ENCODE measurements around the gene EFL1. TPM values are rescaled to one million over a fixed set of nuclear protein-coding genes. Genes with fewer than 3 reads are reported as not detected.

EFL1 gene
- total RNA-seq, 2 experiments from 2014 or later, result 25.1 to 25.7 TPM

GRCh38 chr15:82093774-82094211 lies 168.7 kb downstream of the EFL1 start:
- Histone ChIP-seq H3K36me3 (ENCODE audit: insufficient read depth, low read length) (no peaks in the 10 kb centered on the region), H3K79me2 (ENCODE audit: insufficient read depth, low read depth, low read length) (no peaks in the 10 kb centered on the region), H3K27ac (ENCODE audit: low read depth, low read length, poor library complexity, severe bottlenecking) (no peak overlapping the region), H4K20me1 (ENCODE audit: insufficient read depth, low read length) (no peaks in the 10 kb centered on the region), H2AFZ (ENCODE audit: low read length) (no peak overlapping the region), H3K9me2 (ENCODE audit: insufficient read depth, low read length) (no peaks in the 10 kb centered on the region), H3K9me3 (ENCODE audit: low read length) (no peaks in the 10 kb centered on the region), H3K4me1 (ENCODE audit: insufficient read depth, low read length, poor library complexity, severe bottlenecking) (no peaks in the 10 kb centered on the region), H3K4me3 (ENCODE audit: low read depth, low read length, poor library complexity, severe bottlenecking) (no peak overlapping the region), H3K4me2 (ENCODE audit: low read length) (no peak overlapping the region)
- CTCF ChIA-PET (ENCODE audit: unreplicated experiment), result no interaction called here
- POLR2A ChIA-PET, result no interaction called here
- TF ChIP-seq EZH2phosphoT487 (IDR thresholded peaks at IDR 0.05; ENCODE audit: borderline replicate concordance, low read depth, low read length), result no peak
- TF ChIP-seq CTCF (conservative IDR thresholded peaks at IDR 0.05; ENCODE audit: low read length), result no peak
- no peak for DNase-seq (ENCODE audit: low spot score)
- no TSS peak for BruUV-seq (replicated peaks)
- intact Hi-C loops (cut with micrococcal nuclease; ENCODE audit: unreplicated experiment), result no loop called here

GRCh38 chr15:82093325-82093724 lies 169.2 kb downstream of the EFL1 start:
- no peak overlapping the region for H3K4me3 ChIP-seq (ENCODE audit: low read depth, low read length, poor library complexity, severe bottlenecking)
- H4K20me1 ChIP-seq (ENCODE audit: insufficient read depth, low read length), result no peaks in the 10 kb centered on the region
- no peak for TF ChIP-seq CTCF (conservative IDR thresholded peaks at IDR 0.05; ENCODE audit: low read length)
- TF ChIP-seq EZH2phosphoT487 (IDR thresholded peaks at IDR 0.05; ENCODE audit: borderline replicate concordance, low read depth, low read length), result no peak
- H3K79me2 ChIP-seq (ENCODE audit: insufficient read depth, low read depth, low read length), result no peaks in the 10 kb centered on the region
- no peaks in the 10 kb centered on the region for H3K4me1 ChIP-seq (ENCODE audit: insufficient read depth, low read length, poor library complexity, severe bottlenecking)
- no peak overlapping the region for H3K27ac ChIP-seq (ENCODE audit: low read depth, low read length, poor library complexity, severe bottlenecking)
- ChIA-PET CTCF (ENCODE audit: unreplicated experiment) (no interaction called here), POLR2A (interaction anchor here (0.7 kb wide), 1 partner anchor 61 kb away, joined by 3 read pairs; no protein-coding TSS in a partner anchor)
- no TSS peak for BruUV-seq (replicated peaks)
- no peaks in the 10 kb centered on the region for H3K36me3 ChIP-seq (ENCODE audit: insufficient read depth, low read length)
- no peak overlapping the region for H3K4me2 ChIP-seq (ENCODE audit: low read length)
- H3K9me2 ChIP-seq (ENCODE audit: insufficient read depth, low read length), result no peaks in the 10 kb centered on the region
- H2AFZ ChIP-seq (ENCODE audit: low read length), result no peak overlapping the region
- no peaks in the 10 kb centered on the region for H3K9me3 ChIP-seq (ENCODE audit: low read length)
- intact Hi-C loops (cut with micrococcal nuclease; ENCODE audit: unreplicated experiment), result no loop called here
- DNase-seq (ENCODE audit: low spot score), result no peak

- H3K79me2 ChIP-seq (ENCODE audit: insufficient read depth, low read depth, low read length), result no peaks in the 10 kb centered on the region
Measured at GRCh38 chr15:82091636-82092140, 170.8 kb downstream of the EFL1 start.

More at GRCh38 chr15:82091636-82092140, 170.8 kb downstream of the EFL1 start:
- TF ChIP-seq CTCF (conservative IDR thresholded peaks at IDR 0.05; ENCODE audit: low read length), result no peak
- TF ChIP-seq EZH2phosphoT487 (IDR thresholded peaks at IDR 0.05; ENCODE audit: borderline replicate concordance, low read depth, low read length), result no peak
- ChIA-PET POLR2A (no interaction called here), CTCF (ENCODE audit: unreplicated experiment) (interaction anchor here (0.6 kb wide), 1 partner anchor 18 kb away, joined by 3 read pairs; no protein-coding TSS in a partner anchor)
- Histone ChIP-seq H3K36me3 (ENCODE audit: insufficient read depth, low read length) (no peaks in the 10 kb centered on the region), H3K4me1 (ENCODE audit: insufficient read depth, low read length, poor library complexity, severe bottlenecking) (no peaks in the 10 kb centered on the region), H3K9me2 (ENCODE audit: insufficient read depth, low read length) (no peaks in the 10 kb centered on the region), H3K9me3 (ENCODE audit: low read length) (no peaks in the 10 kb centered on the region), H3K4me3 (ENCODE audit: low read depth, low read length, poor library complexity, severe bottlenecking) (no peak overlapping the region), H2AFZ (ENCODE audit: low read length) (no peak overlapping the region), H3K27ac (ENCODE audit: low read depth, low read length, poor library complexity, severe bottlenecking) (no peak overlapping the region), H4K20me1 (ENCODE audit: insufficient read depth, low read length) (no peaks in the 10 kb centered on the region), H3K4me2 (ENCODE audit: low read length) (no peak overlapping the region)
- no TSS peak for BruUV-seq (replicated peaks)
- no peak for DNase-seq (ENCODE audit: low spot score)
- intact Hi-C loops (cut with micrococcal nuclease; ENCODE audit: unreplicated experiment), result no loop called here

All from OCI-LY7 (cell line).